Activated CD8-positive, alpha-beta T cell treated with anti-CD3 and anti-CD28 coated beads, Interleukin-2, amount 10 ng/mL, durations not matched to agents 7 days and 5 days (primary cell): ENCODE data around the gene GAPVD1. TPM values are rescaled to one million over a fixed set of nuclear protein-coding genes. Genes with fewer than 3 reads are reported as not detected.
A peak's percentile ranks its signal among the peaks of the same experiment; 100 is the strongest.
"Not testable (repeated sequence)": the region's sequence is repeated elsewhere in the genome, so short reads cannot be mapped to it uniquely, and the experiment has no call there.

Source experiments
- ATAC-seq: fragments of 150-1000 bp; cut with Tn5 transposase; one replicate; pipeline ENCODE4 v1.10.0; 2021; ENCODE audit warnings: moderate library complexity
- CTCF ChIA-PET: fragments of 350-600 bp; sonication (Branson Sonifier 250); formaldehyde crosslinking; loops from one replicate; lab custom pipeline; 2021; ENCODE audit warnings: antibody characterized with exemption; lab: Charles Lee
- POLR2A ChIA-PET: fragments of 350-600 bp; sonication (Branson Sonifier 250); formaldehyde crosslinking; loops from one replicate; lab custom pipeline; 2021; ENCODE audit warnings: antibody characterized with exemption; lab: Charles Lee
- DNase-seq: peaks from one replicate; pipeline ENCODE4 v3.0.0-alpha.2; 2020
- H3K27ac Mint-ChIP-seq: one replicate; pipeline ENCODE4 v1.8.0; 2021; ENCODE audit warnings: mild to moderate bottlenecking, mixed read lengths
- H3K27me3 Mint-ChIP-seq: one replicate; pipeline ENCODE4 v1.8.0; 2021; ENCODE audit warnings: low read depth, mixed read lengths
- H3K36me3 Mint-ChIP-seq: one replicate; pipeline ENCODE4 v1.8.0; 2021; ENCODE audit warnings: low read depth, mixed read lengths
- H3K4me1 Mint-ChIP-seq: one replicate; pipeline ENCODE4 v1.8.0; 2021; ENCODE audit warnings: low read depth, mixed read lengths
- H3K4me3 Mint-ChIP-seq: one replicate; pipeline ENCODE4 v1.8.0; 2021; ENCODE audit warnings: mild to moderate bottlenecking, mixed read lengths
- H3K9me3 Mint-ChIP-seq: one replicate; pipeline ENCODE4 v1.8.0; 2022; ENCODE audit warnings: mixed read lengths; ENCODE audit not compliant: insufficient read depth
- total RNA-seq, 2 experiments: library from RNA; stranded (reverse); gene quantifications; one replicate each; pipeline ENCODE4 v1.2.3, GENCODE V29; 2021

The GAPVD1 gene
- total RNA-seq, 2 experiments from 2014 or later: 52.1 to 59.4 TPM

DNA sequence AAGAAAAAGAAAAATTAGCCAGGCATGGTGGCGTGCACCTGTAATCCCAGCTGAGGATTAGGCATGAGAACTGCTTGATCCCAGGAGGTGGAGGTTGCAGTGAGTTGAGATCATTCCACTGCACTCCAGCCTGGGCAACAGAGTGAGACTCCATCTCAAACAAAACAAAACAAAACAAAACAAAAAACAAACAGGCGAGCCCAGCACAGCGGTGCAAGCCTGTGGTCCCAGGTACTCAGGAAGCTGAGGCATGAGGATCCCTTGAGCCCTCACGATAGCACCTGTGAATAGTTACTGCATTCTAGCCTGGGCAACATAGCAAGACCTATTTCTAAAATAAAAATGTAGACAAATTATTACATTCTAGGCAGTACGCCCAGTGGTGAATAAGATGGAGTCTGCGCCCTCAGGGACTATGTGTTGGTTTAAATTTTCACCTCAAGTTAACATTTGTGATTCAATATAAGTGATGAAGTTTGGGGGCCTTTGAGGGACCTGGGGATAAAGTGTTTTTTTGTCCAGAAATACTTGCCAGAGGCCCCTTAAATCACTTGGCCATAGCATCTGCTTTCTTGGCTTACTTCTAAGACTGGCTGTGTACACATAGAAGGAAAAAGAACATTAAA, 3.4 kb upstream of the GAPVD1 start:
- Mint-ChIP-seq H3K36me3 (peaks cover 8% of the 10 kb centered on the region), H3K9me3 (no peaks in the 10 kb centered on the region), H3K4me1 (peaks cover 24% of the 10 kb centered on the region), H3K27ac (no peak overlapping the region), H3K4me3 (no peak overlapping the region), H3K27me3 (peaks cover 4% of the 10 kb centered on the region)
- DNase-seq (no peak), ATAC-seq (no peak)
- ChIA-PET POLR2A (interaction anchor here (1.1 kb wide), 1 partner anchor 16 kb away, joined by 3 read pairs; no protein-coding TSS in a partner anchor), CTCF (no interaction called here)

DNA sequence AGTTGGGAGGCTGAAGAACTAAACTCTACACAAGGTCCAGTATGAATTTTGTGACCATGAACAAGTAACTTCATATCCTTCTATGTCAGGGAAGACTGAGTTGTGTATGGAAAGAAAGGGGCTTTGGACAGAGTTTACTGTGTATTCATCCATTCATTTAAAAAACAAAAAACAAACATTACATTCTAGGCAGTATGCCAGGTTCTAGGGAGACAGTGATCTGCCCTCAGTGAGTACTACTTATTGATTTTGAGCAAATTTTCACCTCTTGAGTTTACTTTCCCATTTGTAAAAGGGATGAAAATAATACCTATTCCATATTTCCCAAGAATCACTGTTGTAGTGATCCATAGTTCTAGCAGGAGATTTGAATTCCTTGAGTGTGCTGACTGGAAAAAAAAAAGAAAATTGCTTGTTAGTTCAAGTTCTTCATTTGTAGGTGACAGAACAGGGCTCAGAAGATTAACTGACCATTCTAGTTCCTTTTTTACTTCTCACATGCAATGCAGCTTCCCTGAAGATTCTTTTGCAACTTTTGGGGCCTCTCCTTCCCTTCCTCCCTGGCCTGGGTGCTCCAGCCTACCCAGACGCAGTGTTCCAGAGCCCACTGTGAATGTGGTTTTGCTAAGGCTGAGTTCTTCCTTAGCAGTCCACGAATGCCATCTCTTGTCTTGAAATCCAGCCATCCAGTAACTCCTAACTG, 2.6 kb upstream of the GAPVD1 start:
- Mint-ChIP-seq H3K27ac (no peak overlapping the region), H3K36me3 (peaks cover 13% of the 10 kb centered on the region), H3K9me3 (no peaks in the 10 kb centered on the region), H3K4me1 (peaks cover 31% of the 10 kb centered on the region), H3K4me3 (no peak overlapping the region), H3K27me3 (peaks cover 4% of the 10 kb centered on the region)
- ChIA-PET POLR2A (no interaction called here), CTCF (no interaction called here)
- no peak for DNase-seq
- no peak for ATAC-seq

DNA sequence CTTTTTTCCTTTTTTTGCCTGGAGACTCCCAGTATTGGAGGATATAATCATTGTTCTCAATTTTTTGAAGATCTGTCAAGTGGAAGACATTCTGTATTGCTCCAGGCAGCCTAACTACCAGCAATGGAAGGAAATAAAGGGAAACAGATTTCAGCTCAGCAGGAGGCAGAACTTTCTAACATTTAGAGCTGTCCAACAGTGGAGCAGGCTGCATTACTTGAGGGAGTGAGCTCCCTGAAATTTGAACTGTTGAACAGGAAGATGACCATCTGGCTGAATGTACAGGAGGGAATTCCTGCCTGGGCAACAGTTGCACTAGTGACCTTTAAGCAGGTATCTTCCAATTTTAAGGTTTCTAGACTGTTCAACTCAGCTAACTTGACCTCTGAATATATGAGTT, 1.1 kb upstream of the GAPVD1 start:
- Mint-ChIP-seq H3K27ac (peak overlapping the region; percentile 94), H3K36me3 (peaks cover 21% of the 10 kb centered on the region), H3K9me3 (no peaks in the 10 kb centered on the region), H3K4me1 (peaks cover 44% of the 10 kb centered on the region), H3K4me3 (peak overlapping the region; percentile 99), H3K27me3 (peaks cover under 1% of the 10 kb centered on the region)
- DNase-seq (no peak), ATAC-seq (no peak)
- ChIA-PET CTCF (interaction anchor here (1.3 to 2.2 kb wide), 3 partner anchors 19 to 117 kb away, joined by 3 to 13 read pairs (median 3); partner anchors contain the start of genes HSPA5 and SCAI), POLR2A (interaction anchor here (0.6 to 5.2 kb wide), 5 partner anchors 19 to 1262 kb away, joined by 3 to 89 read pairs (median 3); partner anchors contain the start of gene HSPA5)

DNA sequence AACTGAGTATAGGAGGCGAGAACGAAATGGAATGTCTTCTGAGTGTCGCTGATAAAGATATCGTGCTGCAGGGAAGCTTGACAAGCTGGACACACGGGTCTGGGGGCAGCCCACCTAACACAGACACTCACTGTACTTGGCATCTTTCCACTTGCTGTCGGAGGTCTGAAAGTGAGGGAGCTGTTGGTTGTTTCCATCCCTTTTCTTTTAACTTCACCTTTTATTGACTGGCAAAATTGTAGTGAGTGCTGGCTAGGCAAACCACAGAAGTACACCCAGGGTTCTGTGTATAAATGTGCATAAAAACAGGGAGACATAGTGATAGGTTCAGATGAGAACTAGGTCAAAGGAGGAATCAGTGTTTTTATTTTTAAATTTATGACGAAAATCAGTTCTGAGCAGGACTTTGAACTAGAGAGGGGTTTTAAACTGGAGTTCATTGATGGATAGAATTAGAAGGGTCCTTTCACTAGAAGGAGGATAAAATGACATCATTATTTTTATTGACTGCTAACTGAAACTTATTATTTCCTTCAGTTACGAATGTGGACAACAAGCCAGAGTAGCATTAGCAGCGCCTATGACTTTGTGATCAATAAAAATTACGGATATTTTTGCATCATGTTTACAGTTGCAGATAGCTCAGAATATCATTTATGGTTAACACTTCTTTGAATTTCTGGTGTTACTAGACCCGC, 817 bp downstream of the GAPVD1 start:
- DNase-seq (no peak), ATAC-seq (peak; percentile 8)
- Mint-ChIP-seq H3K9me3 (no peaks in the 10 kb centered on the region), H3K27me3 (no peaks in the 10 kb centered on the region), H3K27ac (peak overlapping the region; percentile 96), H3K4me3 (peak overlapping the region; percentile 99), H3K4me1 (peaks cover 44% of the 10 kb centered on the region), H3K36me3 (peaks cover 32% of the 10 kb centered on the region)
- ChIA-PET POLR2A (interaction anchor here (2.1 to 5.2 kb wide), 2 partner anchors 21 to 26 kb away, joined by 7 to 89 read pairs; partner anchors contain the start of gene HSPA5), CTCF (interaction anchor here (0.6 to 1.9 kb wide), 3 partner anchors 15 to 402 kb away, joined by 3 to 6 read pairs (median 3); no protein-coding TSS in a partner anchor)

DNA sequence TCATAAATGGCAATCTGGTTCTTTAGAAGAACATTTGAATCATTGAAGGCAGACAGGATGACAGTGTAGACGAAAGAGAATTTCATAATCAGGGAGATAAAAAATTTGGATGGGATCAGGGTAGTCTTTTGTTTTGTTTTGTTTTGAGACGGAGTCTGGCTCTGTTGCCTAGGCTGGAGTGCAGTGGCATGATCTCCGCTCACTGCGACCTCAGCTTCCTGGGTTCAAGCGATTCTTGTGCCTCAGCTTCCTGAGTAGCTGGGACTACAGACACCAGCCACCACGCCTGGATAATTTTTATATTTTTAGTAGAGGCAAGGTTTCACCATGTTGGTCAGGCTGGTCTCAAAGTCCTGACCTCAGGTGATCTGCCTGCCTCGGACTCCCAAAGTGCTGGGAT, 2.4 kb downstream of the GAPVD1 start:
- not testable (repeated sequence) for H3K27me3 Mint-ChIP-seq, H3K9me3 Mint-ChIP-seq
- ChIA-PET POLR2A (interaction anchor here (5.2 kb wide), 1 partner anchor 23 kb away, joined by 89 read pairs; the partner anchor contains the start of gene HSPA5), CTCF (interaction anchor here (1.2 kb wide), 1 partner anchor 103 kb away, joined by 3 read pairs; no protein-coding TSS in a partner anchor)
- Mint-ChIP-seq H3K27ac (peak overlapping the region; percentile 71), H3K4me3 (peak overlapping the region; percentile 99), H3K4me1 (peaks cover 46% of the 10 kb centered on the region), H3K36me3 (peaks cover 41% of the 10 kb centered on the region)
- ATAC-seq: peak; percentile 31
- DNase-seq: peak; percentile 55

DNA sequence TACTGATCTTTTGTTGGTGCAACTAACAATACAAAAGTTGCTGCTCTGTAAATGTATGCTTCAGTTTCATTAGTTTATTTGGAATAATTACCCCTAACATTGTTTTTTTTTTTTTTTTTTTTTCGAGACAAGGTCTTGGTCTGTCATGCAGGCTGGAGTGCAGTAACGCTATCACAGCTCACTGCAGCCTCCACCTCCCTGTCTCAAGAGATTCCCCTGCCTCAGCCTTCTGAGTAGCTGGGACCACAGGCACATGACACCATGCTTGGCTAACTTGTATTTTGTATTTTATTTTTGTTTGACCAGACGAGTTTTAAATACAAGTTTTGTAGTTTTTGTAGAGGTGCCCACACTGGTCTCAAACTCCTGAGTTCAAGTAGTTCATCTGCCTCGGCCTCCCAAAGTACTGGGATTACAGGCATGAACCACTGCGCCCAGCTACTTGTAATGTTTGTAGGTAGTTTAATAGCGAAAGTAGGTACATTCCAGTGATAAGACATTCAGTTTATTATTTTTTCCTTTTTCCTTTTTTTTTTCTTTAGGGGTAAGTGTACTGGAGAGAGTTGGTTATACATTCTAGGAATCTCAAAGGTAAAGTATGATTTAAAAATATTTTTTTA, 6.9 kb downstream of the GAPVD1 start:
- ATAC-seq: no peak
- Mint-ChIP-seq H3K4me1 (peaks cover 22% of the 10 kb centered on the region), H3K36me3 (peaks cover 53% of the 10 kb centered on the region), H3K27me3 (no peaks in the 10 kb centered on the region), H3K27ac (no peak overlapping the region), H3K9me3 (no peaks in the 10 kb centered on the region), H3K4me3 (no peak overlapping the region)
- ChIA-PET CTCF (no interaction called here), POLR2A (interaction anchor here (0.7 to 0.9 kb wide), 2 partner anchors 16 to 78 kb away, joined by 3 read pairs; no protein-coding TSS in a partner anchor)
- no peak for DNase-seq

DNA sequence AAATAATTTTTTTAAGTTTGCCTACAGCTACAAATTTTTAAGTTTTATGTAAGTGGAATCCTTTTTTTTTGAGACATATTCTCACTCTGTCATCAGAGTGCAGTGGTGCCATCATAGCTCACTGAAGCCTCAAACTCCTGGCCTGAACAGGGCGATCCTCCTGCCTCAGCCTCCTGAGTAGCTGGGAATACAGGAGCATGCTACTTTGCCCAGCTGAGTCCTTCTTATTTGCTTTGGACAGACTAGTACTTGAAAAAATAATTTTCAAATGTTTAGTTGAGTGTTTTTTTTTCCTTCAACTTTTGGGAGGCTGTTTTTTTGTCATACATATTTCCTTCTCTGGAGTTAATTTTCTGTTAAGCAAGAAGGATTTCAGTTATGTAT, 7.4 kb downstream of the GAPVD1 start:
- peaks cover 50% of the 10 kb centered on the region for H3K36me3 Mint-ChIP-seq
- no peak for DNase-seq
- H3K4me3 Mint-ChIP-seq: no peak overlapping the region
- CTCF ChIA-PET: no interaction called here
- H3K27me3 Mint-ChIP-seq: no peaks in the 10 kb centered on the region
- peaks cover 17% of the 10 kb centered on the region for H3K4me1 Mint-ChIP-seq
- POLR2A ChIA-PET: no interaction called here
- no peak for ATAC-seq
- no peak overlapping the region for H3K27ac Mint-ChIP-seq
- no peaks in the 10 kb centered on the region for H3K9me3 Mint-ChIP-seq

DNA sequence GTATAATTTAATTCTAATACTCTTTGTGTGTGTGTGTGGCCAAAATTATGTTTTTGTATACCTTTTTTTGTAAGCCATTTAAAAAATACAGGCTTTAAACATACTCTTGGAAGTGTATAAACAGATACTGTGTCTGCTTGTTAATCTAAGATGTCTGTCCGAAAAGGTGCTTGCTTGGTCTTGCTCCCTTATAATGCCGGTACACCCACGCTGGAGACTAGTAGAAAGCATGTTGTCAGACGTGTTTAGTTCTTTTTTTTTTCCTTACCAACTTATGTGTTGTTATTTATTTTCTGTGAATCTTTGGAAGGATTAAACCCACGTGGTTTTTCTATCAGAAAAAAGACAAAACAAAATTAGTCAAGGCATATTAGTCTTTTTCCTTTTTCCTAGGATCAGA, 9.5 kb downstream of the GAPVD1 start:
- ATAC-seq: no peak
- ChIA-PET POLR2A (no interaction called here), CTCF (no interaction called here)
- H3K9me3 Mint-ChIP-seq: no peaks in the 10 kb centered on the region
- no peaks in the 10 kb centered on the region for H3K27me3 Mint-ChIP-seq
- peaks cover 38% of the 10 kb centered on the region for H3K36me3 Mint-ChIP-seq
- H3K4me1 Mint-ChIP-seq: peaks cover 4% of the 10 kb centered on the region
- no peak for DNase-seq
- H3K4me3 Mint-ChIP-seq: no peak overlapping the region
- no peak overlapping the region for H3K27ac Mint-ChIP-seq

DNA sequence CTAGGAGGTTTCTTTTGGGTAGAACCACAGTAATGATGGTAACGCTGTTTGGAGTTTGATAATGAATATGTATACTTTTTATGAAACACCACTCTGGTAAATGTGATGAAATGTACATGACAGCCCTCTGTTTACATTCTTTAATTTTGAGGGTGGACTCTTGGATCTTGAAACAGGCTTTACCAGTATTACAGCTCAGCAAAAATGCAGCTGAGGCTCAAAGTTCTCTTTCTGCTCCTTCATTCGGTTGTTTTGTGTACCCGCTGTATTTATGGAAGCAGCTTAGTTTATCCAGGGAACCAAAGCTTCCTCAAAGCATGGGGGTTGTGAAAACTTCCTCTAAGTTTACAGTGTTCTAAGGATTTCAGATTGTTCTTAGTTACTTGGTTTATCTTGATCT, 11.1 kb downstream of the GAPVD1 start:
- no peak for ATAC-seq
- Mint-ChIP-seq H3K27ac (no peak overlapping the region), H3K4me3 (no peak overlapping the region), H3K4me1 (peaks cover 4% of the 10 kb centered on the region), H3K9me3 (no peaks in the 10 kb centered on the region), H3K36me3 (peaks cover 30% of the 10 kb centered on the region), H3K27me3 (no peaks in the 10 kb centered on the region)
- DNase-seq: no peak
- CTCF ChIA-PET: no interaction called here
- POLR2A ChIA-PET: interaction anchor here (1.1 kb wide), 1 partner anchor 32 kb away, joined by 4 read pairs; the partner anchor contains the start of gene HSPA5

DNA sequence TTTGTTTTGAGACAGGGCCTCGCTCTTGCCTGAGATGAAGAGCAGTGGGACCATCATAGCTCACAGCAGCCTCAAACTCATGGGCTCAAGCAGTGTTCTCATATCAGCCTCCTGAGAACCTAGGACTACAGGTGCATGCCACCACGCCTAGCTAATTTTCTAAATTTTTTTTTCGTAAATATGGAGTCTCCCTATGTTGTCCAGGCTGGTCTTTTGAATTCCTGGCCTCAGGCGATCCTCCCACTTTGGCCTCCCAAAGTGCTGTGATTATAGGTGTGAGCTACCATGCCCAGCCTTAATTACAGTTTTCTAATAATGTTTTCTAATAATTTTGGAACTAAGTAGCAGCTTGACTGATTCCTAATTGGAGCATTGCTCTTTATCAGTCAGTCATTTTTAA, 15.1 kb downstream of the GAPVD1 start:
- Mint-ChIP-seq H3K9me3 (no peaks in the 10 kb centered on the region), H3K27me3 (no peaks in the 10 kb centered on the region), H3K27ac (no peak overlapping the region), H3K4me3 (no peak overlapping the region), H3K36me3 (peaks cover 11% of the 10 kb centered on the region), H3K4me1 (peaks cover 2% of the 10 kb centered on the region)
- DNase-seq (no peak), ATAC-seq (no peak)
- ChIA-PET CTCF (no interaction called here), POLR2A (no interaction called here)

DNA sequence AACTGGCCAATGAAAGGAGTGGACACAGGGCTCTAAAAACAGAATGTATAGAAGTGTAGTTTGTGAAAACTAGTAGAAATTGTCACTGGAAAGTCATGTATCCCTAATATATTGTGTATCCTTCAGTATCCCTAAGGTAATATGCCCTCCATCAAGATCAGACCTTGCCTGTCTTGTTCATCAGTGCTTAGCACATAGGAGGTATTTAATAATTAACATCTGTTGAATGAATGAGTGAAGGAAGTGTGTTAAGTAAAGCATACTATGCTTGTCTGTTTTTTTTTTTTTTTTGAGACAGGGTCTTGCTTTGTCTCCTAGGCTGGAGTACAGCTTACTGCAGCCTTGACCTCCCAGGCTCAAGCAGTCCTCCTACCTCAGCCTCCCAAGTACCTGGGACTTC, 15.8 kb downstream of the GAPVD1 start:
- Mint-ChIP-seq H3K27me3 (no peaks in the 10 kb centered on the region), H3K36me3 (peaks cover 7% of the 10 kb centered on the region), H3K4me1 (peaks cover 4% of the 10 kb centered on the region), H3K4me3 (no peak overlapping the region), H3K27ac (no peak overlapping the region), H3K9me3 (no peaks in the 10 kb centered on the region)
- POLR2A ChIA-PET: no interaction called here
- no peak for ATAC-seq
- CTCF ChIA-PET: no interaction called here
- no peak for DNase-seq
